IPS-18c (cell line): ENCODE measurements around the gene ATP6V1F.

Experiments used
- H3K4me3 ChIP-seq: 2 replicates; pipeline ENCODE4 v1.7.0; 2013; ENCODE audit warnings: low read depth, mild to moderate bottlenecking, low read length, moderate library complexity; ENCODE audit not compliant: insufficient read depth
- H3K9me3 ChIP-seq: one replicate; pipeline ENCODE4 v1.6.1; 2013; ENCODE audit warnings: mild to moderate bottlenecking, low read length, moderate library complexity; ENCODE audit not compliant: control insufficient read depth, insufficient read depth

Gene ATP6V1F, protein sequence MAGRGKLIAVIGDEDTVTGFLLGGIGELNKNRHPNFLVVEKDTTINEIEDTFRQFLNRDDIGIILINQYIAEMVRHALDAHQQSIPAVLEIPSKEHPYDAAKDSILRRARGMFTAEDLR

DNA sequence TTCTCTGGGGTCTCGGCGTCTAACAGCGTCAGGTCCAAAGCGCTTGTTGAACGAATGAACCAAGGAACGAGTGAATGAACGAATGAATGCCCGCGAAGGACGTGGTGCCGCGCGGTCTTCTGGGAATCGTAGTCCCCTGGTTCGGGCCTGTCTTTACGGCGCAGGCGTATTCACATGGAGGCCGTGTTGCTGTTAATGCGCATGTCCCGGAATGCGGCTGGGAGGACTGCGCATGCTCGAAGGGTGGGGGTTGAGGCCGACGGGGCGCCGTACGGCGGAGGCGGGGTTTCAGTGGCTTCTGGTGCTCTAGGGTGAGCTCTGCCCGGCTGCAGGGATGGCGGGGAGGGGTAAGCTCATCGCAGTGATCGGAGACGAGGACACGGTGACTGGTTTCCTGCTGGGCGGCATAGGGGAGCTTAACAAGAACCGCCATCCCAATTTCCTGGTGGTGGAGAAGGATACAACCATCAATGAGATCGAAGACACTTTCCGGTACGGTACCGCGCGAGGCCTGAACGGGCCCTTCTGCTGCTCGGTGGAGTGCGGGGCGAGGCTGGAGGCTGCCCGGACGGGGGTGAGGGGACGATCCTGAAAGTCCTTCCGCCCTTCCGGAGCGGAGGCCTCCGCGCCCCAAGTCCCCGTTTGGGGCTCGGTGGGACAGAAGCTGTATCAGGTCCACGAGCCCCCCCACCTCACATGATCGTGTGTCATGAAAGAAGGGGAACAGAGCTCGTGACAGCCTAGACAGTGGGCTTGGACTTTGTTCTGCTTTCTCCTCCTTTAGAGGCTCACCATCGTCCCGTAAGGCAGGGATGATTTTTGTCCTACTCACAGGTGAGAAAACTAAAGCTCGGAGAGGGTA lies at the start of gene ATP6V1F:
TSS of gene ATP6V1F (plus strand) at position 286 of the 862 bp plus-strand sequence. CDS start at position 335, 49 bp downstream.
- Histone ChIP-seq H3K4me3 (peak within 1 kb of the TSS; percentile 96), H3K9me3 (no peaks in the 10 kb centered on the region)

DNA sequence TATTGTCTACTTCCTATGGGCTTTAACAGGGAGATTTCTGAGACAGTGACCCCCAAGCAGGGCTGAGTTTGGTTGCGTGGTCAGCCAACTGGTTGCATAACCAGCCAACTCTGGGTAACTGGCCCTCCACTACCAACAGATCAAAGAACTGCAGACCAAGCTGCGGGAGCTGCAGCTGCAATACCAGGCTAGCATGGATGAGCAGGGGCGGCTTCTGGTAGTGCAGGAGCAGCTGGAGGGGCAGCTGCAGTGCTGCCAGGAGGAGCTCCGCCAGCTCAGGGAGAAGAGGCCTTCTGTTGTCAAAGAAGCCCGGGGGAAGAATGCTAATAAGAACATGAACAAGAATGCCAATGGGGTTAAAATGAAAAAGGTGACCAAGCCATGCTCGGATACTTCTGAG lies 48.2 kb upstream of the ATP6V1F start:
- Histone ChIP-seq H3K9me3 (no peaks in the 10 kb centered on the region), H3K4me3 (no peak overlapping the region)

DNA sequence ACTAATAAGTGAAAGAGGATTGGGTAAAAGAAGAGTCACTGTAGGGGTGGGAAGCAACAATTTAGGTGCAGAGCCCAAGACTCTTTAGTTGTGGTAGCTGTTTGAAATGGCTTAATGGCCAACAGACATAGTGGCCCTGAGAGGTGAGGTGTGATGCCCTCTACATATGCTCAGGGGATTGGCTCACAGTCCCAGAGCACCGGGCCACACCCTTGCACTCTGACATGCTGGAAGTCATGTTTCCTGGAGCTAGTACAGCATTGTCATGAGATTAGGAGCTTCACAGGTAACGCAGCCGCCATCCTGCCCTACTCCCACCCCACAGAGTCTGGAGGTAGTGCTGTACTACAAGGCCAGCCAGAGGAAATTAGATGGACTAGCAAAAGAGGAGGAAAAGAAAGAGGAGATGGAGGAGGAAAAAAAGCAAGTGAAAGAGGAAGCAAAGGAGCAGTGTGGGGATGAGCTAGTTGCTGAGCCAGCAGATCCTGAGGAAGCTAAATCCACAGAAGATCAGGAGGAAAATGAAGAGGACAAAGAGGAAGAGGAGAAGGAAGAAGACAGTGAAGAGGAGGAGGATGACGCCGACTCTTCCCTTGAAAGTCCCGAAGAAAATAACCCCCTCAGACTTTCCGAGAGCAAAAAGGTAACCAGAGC lies 47.2 kb upstream of the ATP6V1F start:
- Histone ChIP-seq H3K9me3 (no peaks in the 10 kb centered on the region), H3K4me3 (no peak overlapping the region)

DNA sequence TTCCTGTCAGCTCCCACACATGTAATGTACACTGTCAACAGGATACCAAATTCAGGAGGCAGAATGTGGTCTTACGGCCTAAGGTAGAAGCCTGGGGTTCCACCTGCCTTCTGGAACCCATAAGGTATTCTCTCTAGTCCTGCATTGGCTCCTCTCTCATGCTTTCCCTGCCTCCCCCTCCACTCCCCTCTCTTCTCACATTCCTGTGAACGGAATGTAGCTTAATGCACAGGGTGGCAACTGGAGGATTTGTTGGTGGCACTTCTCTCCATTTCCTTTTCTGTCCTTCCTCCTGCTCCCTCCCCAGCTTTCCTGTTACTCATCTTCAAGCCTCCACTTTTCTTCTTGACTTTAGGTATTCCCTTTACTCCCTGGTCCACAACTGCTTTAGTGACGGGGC lies 44.0 kb upstream of the ATP6V1F start:
- H3K9me3 ChIP-seq: no peaks in the 10 kb centered on the region
- H3K4me3 ChIP-seq: no peak overlapping the region

DNA sequence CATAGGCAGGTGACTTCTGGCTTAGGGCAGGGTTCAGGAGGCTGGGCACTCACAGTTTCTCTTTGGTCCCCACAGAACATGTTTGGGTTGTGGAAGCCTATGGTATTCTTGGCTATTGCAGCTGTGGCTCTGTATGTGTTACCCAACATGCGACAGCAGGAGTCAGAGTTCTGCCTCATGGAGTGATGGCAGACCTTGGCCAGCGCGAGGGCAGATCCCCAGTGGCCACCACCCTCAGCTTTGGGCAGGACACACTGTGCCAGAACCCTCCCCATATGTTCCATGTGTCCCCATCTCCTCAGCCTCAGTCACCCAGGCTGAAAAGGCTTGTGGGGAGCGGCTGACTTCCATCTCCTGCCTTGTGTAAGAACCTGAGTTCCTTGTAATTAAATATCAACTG lies 40.9 kb upstream of the ATP6V1F start:
- H3K9me3 ChIP-seq: no peaks in the 10 kb centered on the region

DNA sequence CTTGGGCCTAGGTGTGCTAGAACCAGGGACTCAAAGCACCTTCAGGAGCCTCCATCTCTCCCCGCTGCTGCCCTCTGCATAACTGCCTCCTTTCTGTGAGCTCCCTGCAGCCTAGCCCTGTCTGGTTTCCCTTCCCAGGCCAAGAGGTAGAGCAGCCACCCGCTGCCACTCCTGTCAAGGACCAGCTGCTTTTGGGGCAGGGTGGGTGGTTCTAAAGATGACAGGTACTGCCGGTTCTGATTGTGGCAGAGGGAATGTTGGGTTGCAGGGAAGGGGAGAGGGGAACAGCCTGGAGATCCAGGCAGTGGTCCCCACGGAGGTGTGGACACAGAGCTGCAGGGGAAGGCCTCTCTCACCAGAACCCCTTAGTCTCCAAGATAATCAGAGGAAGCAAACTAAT lies 36.1 kb upstream of the ATP6V1F start:
- Histone ChIP-seq H3K9me3 (no peaks in the 10 kb centered on the region), H3K4me3 (no peak overlapping the region)

More for the DNA sequence above, 40.9 kb upstream of the ATP6V1F start:
- H3K4me3 ChIP-seq: no peak overlapping the region

DNA sequence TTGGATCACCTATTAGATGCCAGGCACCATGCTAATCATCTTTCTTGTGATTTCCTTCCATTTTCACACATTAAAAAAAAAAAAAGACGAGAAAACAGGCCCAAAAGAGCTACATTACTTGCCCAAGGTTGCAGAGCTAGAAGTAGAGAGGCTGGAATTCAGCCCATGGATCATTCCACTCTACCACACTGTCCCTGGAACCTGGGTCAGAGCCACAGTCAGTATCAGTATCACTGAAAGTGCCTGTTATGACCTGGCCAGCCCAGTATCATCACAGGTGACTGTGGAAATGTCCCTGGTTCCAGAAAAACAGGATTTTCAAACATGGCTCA lies 35.8 kb upstream of the ATP6V1F start:
- Histone ChIP-seq H3K9me3 (no peaks in the 10 kb centered on the region), H3K4me3 (no peak overlapping the region)

DNA sequence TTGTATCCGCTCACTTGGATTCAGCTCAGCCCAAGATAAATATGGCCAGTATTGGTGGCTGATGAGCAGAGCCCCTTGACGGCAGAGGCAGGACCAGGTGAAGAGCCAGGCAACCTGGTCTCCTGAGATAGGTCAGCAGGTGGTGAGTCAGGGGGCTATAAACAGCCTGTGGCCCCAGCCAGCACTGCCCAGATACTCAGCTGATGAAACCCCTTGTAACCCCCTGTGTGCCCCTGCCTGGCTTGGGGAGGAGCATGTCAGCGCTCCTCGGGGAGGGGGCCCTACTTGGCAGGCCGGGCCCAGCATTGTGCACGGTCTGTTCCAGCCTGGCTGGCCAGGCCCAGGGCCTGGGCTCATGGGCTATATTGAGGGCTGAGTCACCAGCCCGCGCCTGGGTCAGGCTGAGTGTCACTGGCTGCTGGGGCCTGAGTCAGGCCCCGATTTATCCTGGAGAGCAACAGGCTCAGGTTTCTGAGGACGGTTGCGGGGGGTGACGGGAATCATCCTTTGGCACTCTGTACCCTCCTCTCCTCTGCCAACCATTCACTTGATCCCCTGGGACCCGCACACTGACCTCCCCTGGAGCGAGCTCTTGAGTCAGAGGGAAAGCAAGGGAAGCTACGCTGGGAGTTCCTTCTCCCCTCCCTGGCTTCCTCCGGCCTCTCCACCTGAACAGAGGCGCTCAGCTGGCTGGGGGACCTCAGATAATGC lies 35.3 kb upstream of the ATP6V1F start:
- Histone ChIP-seq H3K4me3 (no peak overlapping the region), H3K9me3 (no peaks in the 10 kb centered on the region)

DNA sequence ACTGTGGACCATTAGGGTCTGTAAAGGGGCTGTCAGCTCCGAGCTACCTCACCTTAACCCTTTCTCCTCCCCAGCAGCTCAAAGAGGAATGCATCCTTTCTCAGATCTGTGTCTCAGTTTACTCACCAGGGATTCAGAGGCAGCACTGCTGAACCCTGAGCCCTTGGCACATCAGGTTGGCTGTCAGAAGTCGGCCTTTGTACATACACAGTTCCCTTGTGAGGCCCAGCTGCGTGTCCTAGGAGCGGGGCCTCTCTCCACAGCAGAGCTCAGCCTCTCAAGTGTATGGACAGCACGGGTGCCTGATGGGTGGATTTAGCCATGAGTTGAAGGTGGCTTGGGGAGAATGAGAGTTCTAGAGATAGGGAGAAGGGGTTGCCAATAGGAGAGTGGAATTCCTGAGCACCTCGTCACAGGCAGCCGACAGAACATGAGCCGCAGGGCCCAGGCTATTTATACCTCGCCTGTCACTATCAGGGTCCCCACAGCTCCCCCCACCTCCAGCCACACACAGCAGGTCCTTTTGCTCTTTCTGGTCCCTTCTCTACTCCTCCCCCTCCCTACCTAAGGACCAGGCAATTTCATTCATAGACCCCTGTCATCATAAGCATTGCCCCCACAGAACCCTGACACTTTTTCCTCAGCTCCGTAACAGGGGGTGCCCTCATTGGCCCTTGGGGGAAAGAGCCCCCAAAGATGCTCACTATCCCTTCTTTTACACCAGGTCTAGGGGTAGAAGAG lies 34.5 kb upstream of the ATP6V1F start:
- H3K9me3 ChIP-seq: no peaks in the 10 kb centered on the region

DNA sequence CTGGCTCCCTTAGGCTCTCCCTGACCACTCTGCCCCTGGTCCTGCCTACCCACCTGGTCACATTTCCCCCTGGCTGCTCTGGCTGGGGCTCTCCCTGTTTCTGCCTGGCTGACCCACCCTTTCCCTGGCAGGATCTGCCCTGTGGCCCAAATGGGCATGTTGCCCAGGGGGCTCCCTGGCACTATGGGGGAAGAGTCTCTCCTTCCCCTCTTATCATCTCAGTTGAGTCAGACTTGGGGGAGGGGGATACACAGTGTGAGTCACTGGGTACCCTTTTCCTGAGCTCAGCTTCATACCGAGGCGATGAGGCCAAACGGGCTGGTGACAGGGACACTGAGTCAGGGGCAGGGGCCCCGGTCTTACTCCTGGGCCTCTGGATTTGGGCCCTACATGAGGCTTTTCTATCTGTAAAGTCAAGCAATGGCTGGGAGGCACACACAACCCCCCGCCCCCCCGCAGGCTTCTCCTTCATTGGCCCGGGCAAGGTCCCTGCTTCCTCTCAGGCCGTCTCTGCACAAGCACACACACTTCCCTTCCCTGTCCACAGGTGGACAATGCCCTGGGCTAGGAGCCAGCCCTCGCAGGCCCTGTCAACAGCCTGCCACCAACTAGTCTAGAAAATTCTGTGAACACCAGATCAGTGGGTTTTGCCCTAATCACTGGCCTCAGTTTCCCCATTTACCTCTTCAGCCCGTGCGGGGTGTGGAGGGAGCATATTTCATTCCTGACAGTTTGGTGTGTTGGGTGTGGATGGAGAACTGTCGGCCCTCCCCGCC lies 33.1 kb upstream of the ATP6V1F start:
- no peak overlapping the region; the same call in 1 of the 2 replicates for H3K4me3 ChIP-seq
- H3K9me3 ChIP-seq: no peaks in the 10 kb centered on the region

More for the DNA sequence above, 34.5 kb upstream of the ATP6V1F start:
- no peak overlapping the region for H3K4me3 ChIP-seq

DNA sequence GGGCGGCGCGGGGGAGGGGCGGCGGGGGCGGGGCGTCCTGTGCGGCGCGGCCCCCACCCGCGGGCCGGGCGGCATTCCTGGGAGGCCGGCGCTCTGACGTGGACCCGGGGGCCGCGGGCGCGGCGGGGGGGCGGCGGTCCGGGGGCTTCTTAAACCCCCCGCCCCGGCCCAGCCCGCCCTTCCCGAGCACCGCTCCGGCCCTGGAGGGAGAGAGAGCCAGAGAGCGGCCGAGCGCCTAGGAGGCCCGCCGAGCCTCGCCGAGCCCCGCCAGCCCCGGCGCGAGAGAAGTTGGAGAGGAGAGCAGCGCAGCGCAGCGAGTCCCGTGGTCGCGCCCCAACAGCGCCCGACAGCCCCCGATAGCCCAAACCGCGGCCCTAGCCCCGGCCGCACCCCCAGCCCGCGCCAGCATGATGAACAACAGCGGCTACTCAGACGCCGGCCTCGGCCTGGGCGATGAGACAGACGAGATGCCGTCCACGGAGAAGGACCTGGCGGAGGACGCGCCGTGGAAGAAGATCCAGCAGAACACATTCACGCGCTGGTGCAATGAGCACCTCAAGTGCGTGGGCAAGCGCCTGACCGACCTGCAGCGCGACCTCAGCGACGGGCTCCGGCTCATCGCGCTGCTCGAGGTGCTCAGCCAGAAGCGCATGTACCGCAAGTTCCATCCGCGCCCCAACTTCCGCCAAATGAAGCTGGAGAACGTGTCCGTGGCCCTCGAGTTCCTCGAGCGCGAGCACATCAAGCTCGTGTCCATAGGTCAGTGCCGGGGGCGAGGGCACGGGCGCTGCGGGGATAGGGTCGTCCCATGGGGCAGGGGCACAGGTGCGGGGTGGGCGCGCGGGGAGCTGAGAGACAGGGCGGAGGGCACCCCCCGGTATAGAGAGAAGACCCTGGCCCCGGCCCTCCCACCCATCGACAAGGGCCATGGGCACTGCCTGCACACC lies 32.2 kb upstream of the ATP6V1F start, which contains the start of gene FLNC:
TSS of gene FLNC (plus strand) at position 176 of the 947 bp plus-strand sequence. CDS start at position 408, 232 bp downstream.
- peak within 1 kb of the TSS; percentile 53 for H3K4me3 ChIP-seq

DNA sequence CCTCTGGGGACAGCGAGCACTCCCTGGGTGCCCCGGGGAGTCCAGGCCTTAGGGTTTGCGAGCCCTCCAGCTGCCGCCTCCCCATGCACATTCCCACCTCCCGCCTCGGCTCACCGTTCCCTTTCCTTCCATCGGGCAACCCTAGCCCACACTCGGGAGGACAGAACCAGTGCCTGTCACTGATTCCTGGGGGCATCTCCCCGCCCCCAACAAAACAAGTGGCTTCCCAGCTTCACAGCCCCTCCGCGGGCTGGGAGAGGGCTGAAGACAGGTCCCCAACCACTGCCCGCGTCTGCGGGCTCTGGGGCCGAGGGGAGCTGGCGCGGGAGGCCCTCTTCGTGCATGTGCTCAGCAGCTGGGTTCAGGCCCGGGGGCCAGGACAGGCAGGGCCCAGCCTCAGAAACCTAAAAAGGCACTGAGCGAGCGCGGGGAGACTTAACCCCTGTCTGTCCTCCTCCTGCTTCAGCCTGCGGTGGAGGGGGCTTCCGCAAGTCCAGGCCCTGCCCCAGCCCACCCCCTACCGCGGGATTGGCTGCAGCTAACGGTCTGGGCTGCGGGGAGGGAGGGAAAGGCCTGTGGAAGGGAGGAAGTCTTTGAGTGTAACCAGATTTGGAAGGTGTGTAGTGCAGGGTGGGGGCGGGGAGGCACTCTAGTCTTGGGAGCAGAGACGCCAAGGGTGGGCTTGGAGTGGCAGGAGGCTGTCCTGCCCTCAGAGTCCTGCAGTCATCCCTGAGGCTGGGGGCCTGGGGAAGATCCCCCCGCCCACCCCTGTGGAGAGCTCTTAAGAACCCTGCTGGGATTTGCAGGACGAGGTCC lies 31.3 kb upstream of the ATP6V1F start:
- H3K9me3 ChIP-seq: no peaks in the 10 kb centered on the region
- peak overlapping the region; percentile 53 for H3K4me3 ChIP-seq

More for the DNA sequence above, 32.2 kb upstream of the ATP6V1F start, which contains the start of gene FLNC:
- no peaks in the 10 kb centered on the region for H3K9me3 ChIP-seq

DNA sequence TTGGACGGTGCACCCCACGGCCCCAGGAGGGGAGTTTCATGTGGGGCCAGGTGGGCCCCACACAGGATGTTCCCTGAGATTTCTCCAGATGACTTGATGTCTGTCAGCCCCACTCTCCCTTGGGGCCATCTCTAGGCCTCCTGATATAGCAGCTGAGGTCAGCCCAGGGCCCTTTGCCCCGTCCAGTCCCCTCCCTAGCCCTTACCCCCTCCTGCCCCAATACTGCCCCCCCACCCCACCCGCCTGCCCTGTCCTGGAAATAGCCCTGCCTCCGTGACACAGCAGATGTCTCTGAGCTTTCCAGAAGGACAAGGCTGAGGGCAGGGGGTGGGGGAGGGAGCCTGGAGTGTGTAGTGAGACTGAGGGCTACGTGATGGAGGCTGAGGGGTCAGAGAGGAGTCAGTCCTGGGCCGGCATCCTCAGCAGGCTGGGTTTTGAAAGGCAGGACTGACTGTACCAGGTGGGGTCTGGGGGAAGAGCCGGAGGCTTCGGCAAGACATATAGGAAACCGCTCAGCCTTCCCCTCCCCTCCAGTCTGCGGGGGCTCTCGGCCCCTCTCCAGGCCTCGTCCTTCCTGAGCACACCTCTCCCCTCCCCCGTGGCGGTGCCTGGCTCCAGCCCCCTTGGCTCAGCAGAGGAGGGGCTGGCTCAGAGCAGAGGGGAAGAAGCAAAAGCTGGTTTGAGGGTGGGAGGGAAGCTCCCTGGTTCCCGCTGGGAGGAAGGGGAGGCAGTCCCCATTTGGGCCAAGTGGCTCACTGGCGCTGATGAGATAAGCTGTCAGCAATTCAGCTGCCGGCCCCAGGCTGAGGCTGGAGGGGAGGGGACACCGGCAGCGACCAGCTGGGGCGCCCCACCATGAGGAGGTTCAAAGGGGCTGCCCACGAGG lies 30.4 kb upstream of the ATP6V1F start:
- no peaks in the 10 kb centered on the region for H3K9me3 ChIP-seq
- peak overlapping the region; percentile 53 for H3K4me3 ChIP-seq

DNA sequence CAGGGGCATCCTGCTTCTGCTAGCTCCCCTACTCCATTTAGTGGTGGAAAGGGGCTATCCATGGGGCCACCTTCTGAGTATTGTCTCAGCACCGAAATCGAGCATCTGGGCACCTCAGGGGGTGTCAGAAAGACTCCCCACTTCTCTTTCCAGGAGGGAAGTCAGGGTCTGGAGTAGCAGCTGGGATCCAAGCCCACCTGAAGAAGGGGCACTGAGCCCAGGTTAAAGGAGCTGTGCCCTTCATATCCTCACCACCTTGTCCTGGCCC lies 29.8 kb upstream of the ATP6V1F start:
- no peaks in the 10 kb centered on the region for H3K9me3 ChIP-seq
- H3K4me3 ChIP-seq: peak overlapping the region; percentile 53
